A673 (cell line): ENCODE data around the gene SUSD1. TPM values are rescaled to one million over a fixed set of nuclear protein-coding genes. Genes with fewer than 3 reads are reported as not detected.

Source experiments
- BruUV-seq: library from RNA; stranded (reverse); fragments of 400-500 nt; replicated peaks from 2 replicates; lab custom pipeline; 2021; lab: Mats Ljungman, UMichigan
- CTCF ChIA-PET: fragments of 300-600 bp; sonication (Branson Sonifier 250); formaldehyde crosslinking; loops from one replicate; lab custom pipeline; 2022; ENCODE audit warnings: antibody characterized with exemption; lab: Charles Lee
- POLR2A ChIA-PET: fragments of 300-600 bp; sonication (Branson Sonifier 250); formaldehyde crosslinking; loops from one replicate; lab custom pipeline; 2022; ENCODE audit warnings: antibody characterized with exemption; ENCODE audit not compliant: low non-redundant PET; lab: Charles Lee
- DNase-seq: peaks from one replicate; pipeline ENCODE4 v3.0.0-alpha.2; 2015; ENCODE audit warnings: low spot score
- H3K27ac ChIP-seq: fragments of 200-600 bp; sonication (generic); 2 replicates; pipeline ENCODE4 v1.5.1; 2016; ENCODE audit warnings: mixed run types, low read depth, mild to moderate bottlenecking, mixed read lengths, antibody characterized with exemption, low read length; ENCODE audit not compliant: poor library complexity, severe bottlenecking
- H3K27me3 ChIP-seq: fragments of 200-600 bp; sonication (generic); replicated peaks from 2 replicates; pipeline ENCODE4 v1.6.1; 2017; ENCODE audit warnings: mixed run types, low read depth, mild to moderate bottlenecking, mixed read lengths, antibody characterized with exemption, low read length; ENCODE audit not compliant: insufficient read depth, poor library complexity
- H3K36me3 ChIP-seq: fragments of 200-600 bp; sonication (generic); 2 replicates; pipeline ENCODE4 v1.6.1; 2016; ENCODE audit warnings: mixed run types, mild to moderate bottlenecking, mixed read lengths, antibody characterized with exemption, low read length; ENCODE audit not compliant: insufficient read depth, poor library complexity, severe bottlenecking
- H3K4me1 ChIP-seq: fragments of 200-600 bp; sonication (generic); 2 replicates; pipeline ENCODE4 v1.6.1; 2017; ENCODE audit warnings: mixed run types, mild to moderate bottlenecking, mixed read lengths, antibody characterized with exemption, low read length; ENCODE audit not compliant: insufficient read depth, poor library complexity, severe bottlenecking
- H3K4me3 ChIP-seq: fragments of 200-600 bp; sonication (generic); 2 replicates; pipeline ENCODE4 v1.5.1; 2016; ENCODE audit warnings: low read depth, mixed run types, mild to moderate bottlenecking, mixed read lengths, low read length; ENCODE audit not compliant: poor library complexity, severe bottlenecking
- H3K9me3 ChIP-seq: fragments of 200-600 bp; sonication (generic); 2 replicates; pipeline ENCODE4 v1.6.1; 2016; ENCODE audit warnings: mixed run types, low read depth, mild to moderate bottlenecking, mixed read lengths, antibody characterized with exemption, low read length; ENCODE audit not compliant: poor library complexity, severe bottlenecking
- CTCF ChIP-seq: fragments of 300-800, 200-600 bp; sonication (generic); conservative IDR thresholded peaks from 2 replicates; pipeline ENCODE4 v1.5.1; 2017; ENCODE audit warnings: low read depth, mild to moderate bottlenecking, antibody characterized with exemption, low read length, moderate library complexity, mixed read lengths
- EZH2 ChIP-seq: fragments of 200-600 bp; sonication (generic); IDR thresholded peaks from 2 replicates; pipeline ENCODE4 v1.6.1; 2017; ENCODE audit warnings: borderline replicate concordance, low read depth, mild to moderate bottlenecking, mixed read lengths, antibody characterized with exemption, low read length; ENCODE audit not compliant: poor library complexity, severe bottlenecking
- intact Hi-C: fragments of 100-400 bp; cut with micrococcal nuclease; formaldehyde crosslinking; loops from one replicate; pipeline ENCODE4 v1.10.0; 2022; ENCODE audit not compliant: unreplicated experiment
- total RNA-seq: library from RNA; stranded (reverse); gene quantifications from 2 replicates; pipeline ENCODE4 v1.2.3, GENCODE V29; 2021

Gene SUSD1
- total RNA-seq, 1 experiment from 2014 or later: 14.9 TPM

- ChIA-PET POLR2A (no interaction called here), CTCF (no interaction called here)
- DNase-seq: no peak
- no peak overlapping the region for H3K27ac ChIP-seq
- no TSS peak for BruUV-seq
- H3K27me3 ChIP-seq: no peaks in the 10 kb centered on the region
- H3K4me3 ChIP-seq: no peak overlapping the region
- no peaks in the 10 kb centered on the region for H3K36me3 ChIP-seq
- H3K9me3 ChIP-seq: no peaks in the 10 kb centered on the region
- intact Hi-C loops: no loop called here
- no peaks in the 10 kb centered on the region for H3K4me1 ChIP-seq
- TF ChIP-seq CTCF (no peak), EZH2 (no peak)
These were observed 174.4 kb downstream of the SUSD1 start for GRCh38 chr9:112000743-112001142.

- no TSS peak for BruUV-seq
- H3K27me3 ChIP-seq: no peaks in the 10 kb centered on the region
- no peak for DNase-seq
- ChIA-PET CTCF (no interaction called here), POLR2A (no interaction called here)
- no peak overlapping the region for H3K4me3 ChIP-seq
- no peak for TF ChIP-seq CTCF
- H3K4me1 ChIP-seq: no peaks in the 10 kb centered on the region
- H3K9me3 ChIP-seq: no peaks in the 10 kb centered on the region
- intact Hi-C loops: no loop called here
- no peak overlapping the region for H3K27ac ChIP-seq
- H3K36me3 ChIP-seq: no peaks in the 10 kb centered on the region
These were observed 175.8 kb downstream of the SUSD1 start for GRCh38 chr9:111999319-111999718.

GRCh38 chr9:111997831-111998230 lies 177.3 kb downstream of the SUSD1 start:
- Histone ChIP-seq H3K36me3 (no peaks in the 10 kb centered on the region), H3K4me1 (no peaks in the 10 kb centered on the region), H3K27me3 (no peaks in the 10 kb centered on the region), H3K9me3 (no peaks in the 10 kb centered on the region), H3K27ac (no peak overlapping the region), H3K4me3 (no peak overlapping the region)
- intact Hi-C loops: no loop called here
- POLR2A ChIA-PET: no interaction called here
- TF ChIP-seq CTCF (no peak), EZH2 (no peak)
- CTCF ChIA-PET: no interaction called here
- no peak for DNase-seq
- no TSS peak for BruUV-seq
